GM19043 (cell line): Measurements from ENCODE around the gene RNF121.

Experiments
- ATAC-seq: cut with Tn5 transposase; IDR thresholded peaks from one replicate; pipeline ENCODE4 v1.9.1; 2021; ENCODE audit warnings: low read depth; ENCODE audit not compliant: unreplicated experiment

Gene RNF121

DNA sequence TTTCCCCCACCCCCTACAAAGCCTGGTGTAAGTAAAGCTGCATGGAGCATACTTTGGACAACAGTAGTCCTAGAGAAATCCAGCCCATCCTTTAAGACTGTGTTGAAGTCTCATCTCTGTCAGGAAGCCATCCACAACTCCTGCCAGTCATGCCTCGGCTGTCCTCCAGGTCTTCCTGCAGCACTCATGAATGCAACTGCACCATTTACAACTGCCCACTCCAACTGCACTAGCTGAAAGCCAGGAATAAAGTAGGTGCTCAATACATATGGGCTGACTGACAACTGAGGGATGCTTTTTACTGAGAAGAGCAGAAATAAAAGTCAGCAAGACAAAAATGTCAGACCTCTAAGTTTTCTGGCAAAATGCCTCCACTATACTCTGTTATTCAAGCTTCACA is 97.2 kb downstream of the RNF121 start:
- no peak for ATAC-seq

DNA sequence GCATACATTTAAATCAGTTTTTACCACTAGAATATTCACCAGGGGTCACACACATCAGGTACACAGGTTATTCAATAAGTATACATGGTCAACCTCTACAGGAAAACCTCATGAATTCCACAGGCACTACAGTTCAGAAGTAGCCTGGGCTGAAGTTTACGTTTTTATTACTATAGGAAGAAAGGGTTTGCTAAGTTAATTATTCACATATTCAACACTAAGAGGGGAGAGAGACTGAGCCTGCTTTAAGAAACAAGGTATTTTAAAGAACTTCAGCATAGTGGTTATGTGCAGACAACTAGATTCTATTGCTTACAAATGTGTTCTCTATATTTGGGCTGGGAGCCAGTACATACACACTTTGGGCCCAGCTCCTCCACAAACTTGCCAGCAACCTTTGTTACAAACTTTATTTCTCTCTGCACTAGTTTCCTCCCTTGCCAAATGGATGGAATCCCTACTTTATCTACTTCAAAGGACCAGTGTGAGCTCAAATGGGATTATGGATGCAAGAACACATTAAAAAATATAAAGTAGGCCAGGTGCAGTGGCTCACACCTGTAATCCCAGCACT is 101.7 kb downstream of the RNF121 start:
- ATAC-seq: no peak

- no peak for ATAC-seq
These were observed 107.8 kb downstream of the RNF121 start for GRCh38 chr11:72036687-72037086.

- ATAC-seq: no peak
These were observed 108.9 kb downstream of the RNF121 start for GRCh38 chr11:72037554-72038311.

GRCh38 chr11:72038491-72038890 is 109.6 kb downstream of the RNF121 start:
- no peak for ATAC-seq

DNA sequence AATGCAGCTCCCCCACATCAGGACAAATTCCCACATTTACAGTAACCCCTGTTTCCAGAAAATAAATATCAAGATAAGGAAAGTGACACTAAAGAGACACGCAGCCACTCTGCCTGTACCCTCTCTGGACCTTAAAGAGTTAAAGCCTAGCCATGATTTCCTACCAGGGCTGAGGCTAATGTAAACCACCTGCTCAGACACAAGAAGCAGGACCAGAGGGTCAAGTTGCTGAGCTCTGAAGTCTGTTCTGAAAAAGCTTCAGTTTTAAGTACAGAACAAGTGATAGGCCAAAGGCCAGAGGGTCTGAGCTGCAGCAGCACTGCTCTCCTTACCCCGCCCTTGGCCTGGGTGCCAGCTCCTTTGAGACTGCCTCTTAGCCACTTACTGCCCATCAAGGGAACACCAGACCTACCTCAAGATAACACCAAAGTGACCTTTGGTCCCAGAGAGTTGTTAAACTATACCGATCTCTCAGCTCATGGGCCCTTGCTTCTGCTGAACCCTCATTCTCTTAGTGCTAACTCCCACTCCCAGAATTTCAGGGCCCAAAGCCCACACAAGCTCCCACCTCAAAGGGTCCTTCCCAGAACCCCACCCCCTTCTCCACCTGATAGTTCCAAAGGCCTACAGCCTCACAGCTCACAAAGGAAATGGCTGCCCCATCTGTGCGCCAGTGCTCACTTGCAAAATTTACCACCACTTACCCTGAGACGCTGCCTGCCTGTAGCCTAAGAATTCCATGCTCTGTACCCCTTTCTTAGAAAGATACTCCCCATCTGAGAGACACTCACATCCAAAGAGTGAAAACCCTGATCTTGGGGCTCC is 110.4 kb downstream of the RNF121 start:
- ATAC-seq: no peak

GRCh38 chr11:72039856-72040401 is 111.1 kb downstream of the RNF121 start:
- ATAC-seq: no peak

- no peak for ATAC-seq
These were observed 111.9 kb downstream of the RNF121 start for GRCh38 chr11:72040491-72041363.

GRCh38 chr11:72041364-72042063 is 112.7 kb downstream of the RNF121 start:
- no peak for ATAC-seq

GRCh38 chr11:72042064-72042745 is 113.4 kb downstream of the RNF121 start:
- ATAC-seq: no peak

- no peak for ATAC-seq
These were observed 117.0 kb downstream of the RNF121 start for GRCh38 chr11:72045849-72046248.
